CD4-positive, alpha-beta T cell treated with Interleukin-17A for 4 hours (primary cell): ENCODE measurements around the gene SDE2.
"Not testable (repeated sequence)": the region's sequence is repeated elsewhere in the genome, so short reads cannot be mapped to it uniquely, and the experiment has no call there.

Experiments
- DNase-seq: peaks from one replicate; pipeline ENCODE4 v3.0.0-alpha.2; 2020; ENCODE audit warnings: mixed read lengths

SDE2 gene

GRCh38 chr1:225973158-225973557, 26.0 kb downstream of the SDE2 start:
- no peak for DNase-seq

GRCh38 chr1:225972344-225973152, 26.6 kb downstream of the SDE2 start:
- no peak for DNase-seq

- DNase-seq, result not testable (repeated sequence)
Observed at GRCh38 chr1:225970592-225971157, 28.5 kb downstream of the SDE2 start.

- not testable (repeated sequence) for DNase-seq
Observed at GRCh38 chr1:225969751-225970150, 29.4 kb downstream of the SDE2 start.

GRCh38 chr1:225965231-225965630, 33.9 kb downstream of the SDE2 start:
- no peak for DNase-seq

- DNase-seq, result no peak
Observed at GRCh38 chr1:225963735-225964530, 35.2 kb downstream of the SDE2 start.

- DNase-seq, result peak; percentile 74
Observed at GRCh38 chr1:225962440-225962975, 36.6 kb downstream of the SDE2 start.

GRCh38 chr1:225961659-225962439, 37.3 kb downstream of the SDE2 start:
- DNase-seq, result no peak

- DNase-seq, result no peak
Observed at GRCh38 chr1:225958041-225958440, 41.1 kb downstream of the SDE2 start.

- no peak for DNase-seq
Observed at GRCh38 chr1:225954753-225955152, 44.4 kb downstream of the SDE2 start.

GRCh38 chr1:225953315-225953714, 45.8 kb downstream of the SDE2 start:
- no peak for DNase-seq

GRCh38 chr1:225950905-225951497, 48.1 kb downstream of the SDE2 start:
- DNase-seq, result no peak

- no peak for DNase-seq
Observed at GRCh38 chr1:225949041-225949440, 50.1 kb downstream of the SDE2 start.

- DNase-seq, result no peak
Observed at GRCh38 chr1:225946803-225947202, 52.3 kb downstream of the SDE2 start.

GRCh38 chr1:225946082-225946620, 53.0 kb downstream of the SDE2 start:
- DNase-seq, result no peak

- DNase-seq, result no peak
Observed at GRCh38 chr1:225945564-225945963, 53.6 kb downstream of the SDE2 start.

GRCh38 chr1:225944951-225945350, 54.2 kb downstream of the SDE2 start:
- DNase-seq, result no peak

- no peak for DNase-seq
Observed at GRCh38 chr1:225944387-225944786, 54.8 kb downstream of the SDE2 start.

GRCh38 chr1:225943582-225943981, 55.6 kb downstream of the SDE2 start:
- DNase-seq, result no peak

GRCh38 chr1:225942574-225942973, 56.6 kb downstream of the SDE2 start:
- DNase-seq, result no peak

GRCh38 chr1:225941942-225942222, 57.3 kb downstream of the SDE2 start:
- DNase-seq, result no peak
